ENCODE measurements around the gene PDE1A. TPM values are rescaled to one million over a fixed set of nuclear protein-coding genes. Genes with fewer than 3 reads are reported as not detected.

Gene PDE1A
- total RNA-seq, 1 donor from 2014 or later: 0.08 TPM

DNA sequence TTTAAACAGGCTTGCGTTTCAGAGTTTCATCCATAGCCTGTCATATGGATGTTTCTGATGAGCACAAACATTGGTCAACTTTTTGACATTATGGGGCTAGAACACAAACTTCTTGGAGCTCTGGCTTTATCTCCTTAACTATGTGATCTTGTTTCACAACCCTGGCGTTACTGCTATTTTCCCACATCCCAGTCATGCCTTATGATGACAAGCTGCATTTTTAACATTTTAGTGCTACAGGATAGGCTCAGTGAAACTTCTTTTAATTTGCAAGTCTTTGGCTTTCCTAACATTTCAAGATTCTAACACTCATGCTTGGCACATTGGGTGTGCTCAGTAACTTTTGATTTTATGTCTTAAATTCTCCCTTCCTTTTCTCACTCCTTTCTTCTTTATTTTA, 21.0 kb upstream of the PDE1A start:
- no peaks in the 10 kb centered on the region for H3K36me3 ChIP-seq (ENCODE audit: control insufficient read depth, insufficient read depth, low read length)
- DNase-seq (ENCODE audit: low read depth): no peak

DNA sequence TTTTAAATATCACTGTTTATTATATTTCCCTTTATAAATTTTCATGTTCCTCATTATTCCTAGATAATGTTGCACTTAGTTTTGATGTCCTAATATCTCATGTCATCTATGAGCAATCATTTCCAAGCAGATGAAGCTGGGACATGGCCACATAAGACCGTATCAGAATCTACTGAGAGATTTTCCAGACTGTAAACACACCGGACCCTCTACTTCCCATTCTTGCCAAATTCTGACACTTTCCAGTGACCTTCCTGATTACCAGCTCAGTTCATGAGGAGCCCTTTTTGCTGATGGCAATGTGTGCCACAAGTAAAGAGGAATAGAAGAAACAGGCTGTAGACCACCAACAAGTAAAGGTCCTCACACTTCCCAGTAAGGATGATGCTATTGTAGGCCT, 20.3 kb upstream of the PDE1A start:
- TF ChIP-seq, protein P1, sequence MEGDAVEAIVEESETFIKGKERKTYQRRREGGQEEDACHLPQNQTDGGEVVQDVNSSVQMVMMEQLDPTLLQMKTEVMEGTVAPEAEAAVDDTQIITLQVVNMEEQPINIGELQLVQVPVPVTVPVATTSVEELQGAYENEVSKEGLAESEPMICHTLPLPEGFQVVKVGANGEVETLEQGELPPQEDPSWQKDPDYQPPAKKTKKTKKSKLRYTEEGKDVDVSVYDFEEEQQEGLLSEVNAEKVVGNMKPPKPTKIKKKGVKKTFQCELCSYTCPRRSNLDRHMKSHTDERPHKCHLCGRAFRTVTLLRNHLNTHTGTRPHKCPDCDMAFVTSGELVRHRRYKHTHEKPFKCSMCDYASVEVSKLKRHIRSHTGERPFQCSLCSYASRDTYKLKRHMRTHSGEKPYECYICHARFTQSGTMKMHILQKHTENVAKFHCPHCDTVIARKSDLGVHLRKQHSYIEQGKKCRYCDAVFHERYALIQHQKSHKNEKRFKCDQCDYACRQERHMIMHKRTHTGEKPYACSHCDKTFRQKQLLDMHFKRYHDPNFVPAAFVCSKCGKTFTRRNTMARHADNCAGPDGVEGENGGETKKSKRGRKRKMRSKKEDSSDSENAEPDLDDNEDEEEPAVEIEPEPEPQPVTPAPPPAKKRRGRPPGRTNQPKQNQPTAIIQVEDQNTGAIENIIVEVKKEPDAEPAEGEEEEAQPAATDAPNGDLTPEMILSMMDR (IDR thresholded peaks at IDR 0.05; ENCODE audit: insufficient read depth, low read length, poor library complexity, severe bottlenecking): no peak
- no peak overlapping the region for H3K4me3 ChIP-seq (ENCODE audit: low read depth, low read length)

More for the DNA sequence above, 21.0 kb upstream of the PDE1A start:
- no peak overlapping the region for H3K4me3 ChIP-seq (ENCODE audit: low read depth, low read length)
- no peaks in the 10 kb centered on the region for H3K27me3 ChIP-seq (ENCODE audit: control insufficient read depth, insufficient read depth, low read length)
- TF ChIP-seq, protein P1 (IDR thresholded peaks at IDR 0.05; ENCODE audit: insufficient read depth, low read length, poor library complexity, severe bottlenecking): no peak

DNA sequence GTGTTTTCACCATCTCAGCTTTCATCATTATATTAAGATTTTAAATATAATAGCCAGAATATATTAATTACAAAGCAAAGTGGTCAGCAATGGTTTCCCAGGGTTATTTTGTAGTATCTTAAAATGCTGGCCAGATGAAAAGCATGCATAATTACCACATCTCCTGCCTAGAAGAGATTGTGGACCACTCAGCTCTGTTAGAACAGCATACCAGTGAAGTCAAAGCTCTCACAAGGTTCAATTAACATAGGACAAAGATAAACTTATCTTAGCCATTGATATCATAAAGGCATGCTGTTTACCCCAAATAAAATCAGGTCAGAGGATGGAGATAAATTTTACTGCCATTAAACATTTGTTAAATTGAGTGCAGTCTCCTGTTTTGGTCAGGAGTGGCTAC, 19.3 kb upstream of the PDE1A start:
- TF ChIP-seq, protein P1 (IDR thresholded peaks at IDR 0.05; ENCODE audit: insufficient read depth, low read length, poor library complexity, severe bottlenecking): no peak
- Histone ChIP-seq H3K36me3 (ENCODE audit: control insufficient read depth, insufficient read depth, low read length) (no peaks in the 10 kb centered on the region), H3K27me3 (ENCODE audit: control insufficient read depth, insufficient read depth, low read length) (no peaks in the 10 kb centered on the region), H3K4me3 (ENCODE audit: low read depth, low read length) (no peak overlapping the region)
- no peak for DNase-seq (ENCODE audit: low read depth)

More for the DNA sequence above, 20.3 kb upstream of the PDE1A start:
- DNase-seq (ENCODE audit: low read depth): no peak
- Histone ChIP-seq H3K36me3 (ENCODE audit: control insufficient read depth, insufficient read depth, low read length) (no peaks in the 10 kb centered on the region), H3K27me3 (ENCODE audit: control insufficient read depth, insufficient read depth, low read length) (no peaks in the 10 kb centered on the region)

DNA sequence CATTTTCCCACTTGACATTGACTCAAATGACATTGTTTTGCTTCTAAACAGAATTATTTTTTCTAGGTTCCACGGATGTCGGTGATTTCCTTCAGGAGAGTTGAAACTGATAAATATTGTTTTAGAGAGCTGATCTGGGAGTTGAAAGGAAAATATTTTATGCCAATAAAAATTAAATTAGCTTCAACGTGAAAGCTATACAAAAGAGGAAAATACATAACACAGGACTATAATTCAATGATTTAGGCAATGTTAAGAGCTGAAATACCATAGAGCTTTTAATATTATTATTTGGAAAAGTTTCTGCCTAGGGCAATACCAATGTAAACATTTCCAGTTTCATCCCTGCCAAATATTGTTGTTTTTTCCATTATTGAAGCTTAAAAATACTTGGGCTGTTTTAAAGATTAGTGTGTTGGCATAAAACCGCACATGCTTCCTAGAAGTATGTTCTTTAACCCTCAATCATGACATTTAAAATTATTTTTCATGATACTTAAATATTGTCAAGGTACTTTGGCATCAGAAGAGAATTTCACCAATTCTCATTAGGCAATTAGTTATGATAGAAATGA, 18.6 kb upstream of the PDE1A start:
- no peak for DNase-seq (ENCODE audit: low read depth)
- Histone ChIP-seq H3K27me3 (ENCODE audit: control insufficient read depth, insufficient read depth, low read length) (no peaks in the 10 kb centered on the region), H3K4me3 (ENCODE audit: low read depth, low read length) (no peak overlapping the region), H3K36me3 (ENCODE audit: control insufficient read depth, insufficient read depth, low read length) (no peaks in the 10 kb centered on the region)
- TF ChIP-seq, protein P1 (IDR thresholded peaks at IDR 0.05; ENCODE audit: insufficient read depth, low read length, poor library complexity, severe bottlenecking): no peak

DNA sequence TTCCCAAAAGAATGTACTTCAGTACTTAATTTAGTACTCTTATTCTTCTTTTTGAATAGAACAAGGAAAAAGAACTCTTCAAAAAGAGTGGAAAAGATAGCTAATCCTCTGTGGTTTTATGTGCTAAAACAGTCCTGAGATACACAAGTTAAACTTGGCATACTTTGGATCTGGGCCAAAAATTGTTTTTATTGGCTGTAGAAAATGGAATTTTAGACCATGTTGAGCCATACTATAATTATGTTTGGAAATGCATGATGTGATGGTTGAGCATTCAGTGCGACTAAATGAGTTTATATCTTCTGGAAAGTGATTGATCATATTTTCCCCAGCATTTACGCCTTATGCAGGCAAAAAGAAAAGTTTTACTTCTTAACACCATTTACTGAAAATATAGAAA, 18.0 kb upstream of the PDE1A start:
- Histone ChIP-seq H3K27me3 (ENCODE audit: control insufficient read depth, insufficient read depth, low read length) (no peaks in the 10 kb centered on the region), H3K4me3 (ENCODE audit: low read depth, low read length) (no peak overlapping the region), H3K36me3 (ENCODE audit: control insufficient read depth, insufficient read depth, low read length) (no peaks in the 10 kb centered on the region)
- DNase-seq (ENCODE audit: low read depth): no peak
- TF ChIP-seq, protein P1 (IDR thresholded peaks at IDR 0.05; ENCODE audit: insufficient read depth, low read length, poor library complexity, severe bottlenecking): no peak

DNA sequence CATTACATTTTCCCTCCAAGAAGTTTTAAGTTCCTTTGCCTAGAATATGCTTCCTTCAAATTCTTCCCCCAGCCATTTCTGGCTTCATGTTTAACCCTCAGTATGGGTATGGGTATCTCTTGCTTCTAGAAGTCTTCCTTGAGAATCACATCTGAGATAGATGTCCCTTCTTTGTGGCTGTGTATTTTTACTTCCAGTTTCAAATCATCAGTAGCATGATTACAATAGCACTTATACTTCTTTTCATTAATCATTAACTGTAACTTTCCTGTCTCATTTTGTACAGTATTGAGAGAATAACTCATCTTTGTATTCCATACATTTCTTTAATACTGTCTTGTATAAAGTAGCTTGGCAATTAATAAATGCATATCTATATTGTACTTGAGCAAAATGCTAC, 17.3 kb upstream of the PDE1A start:
- DNase-seq (ENCODE audit: low read depth): no peak
- TF ChIP-seq, protein P1 (IDR thresholded peaks at IDR 0.05; ENCODE audit: insufficient read depth, low read length, poor library complexity, severe bottlenecking): no peak
- Histone ChIP-seq H3K36me3 (ENCODE audit: control insufficient read depth, insufficient read depth, low read length) (no peaks in the 10 kb centered on the region), H3K27me3 (ENCODE audit: control insufficient read depth, insufficient read depth, low read length) (no peaks in the 10 kb centered on the region), H3K4me3 (ENCODE audit: low read depth, low read length) (no peak overlapping the region)
